HepG2 (cell line): ENCODE measurements around the gene CLRN3. TPM values are rescaled to one million over a fixed set of nuclear protein-coding genes. Genes with fewer than 3 reads are reported as not detected.

Experiments used
- ATAC-seq: fragments of 200-7000 bp; cut with Tn5 transposase; 3 replicates; pipeline ENCODE4 v1.9.1; 2020; ENCODE audit warnings: mild to moderate bottlenecking, moderate library complexity
- BruUV-seq: library from RNA; stranded (reverse); fragments of 400-500 nt; replicated peaks from 2 replicates; lab custom pipeline; 2021; lab: Mats Ljungman, UMichigan
- CTCF ChIA-PET: fragments of 300-600 bp; formaldehyde crosslinking; extraction: SDS; loops from one replicate; lab custom pipeline; 2021; ENCODE audit warnings: low total read pairs, inconsistent platforms, low intra/inter-chr PET ratio; lab: Yijun Ruan, JAX
- POLR2A ChIA-PET: fragments of 350-600 bp; sonication (Branson Sonifier 250); formaldehyde crosslinking; loops from one replicate; lab custom pipeline; 2020; ENCODE audit warnings: antibody characterized with exemption, inconsistent platforms; lab: Yijun Ruan, JAX
- DNase-seq: peaks from one replicate; pipeline ENCODE4 v3.0.0-alpha.2; 2015; ENCODE audit warnings: low spot score
- FAIRE-seq: peaks from 3 replicates; lab custom pipeline; 2011; peaks lifted over from hg19 to GRCh38; lab: Jason Lieb, UNC
- H2AFZ ChIP-seq: one replicate; pipeline ENCODE4 v1.6.1; 2011; ENCODE audit warnings: low read length, inconsistent platforms
- H3K27ac ChIP-seq: fragments of 300-600 bp; 3 replicates; pipeline ENCODE4 v1.8.0; 2011; ENCODE audit warnings: mixed run types, mild to moderate bottlenecking, mixed read lengths, low read length, inconsistent platforms; ENCODE audit not compliant: insufficient read depth; ENCODE audit errors: extremely low read length
- H3K27me3 ChIP-seq, 2 experiments: fragments of 200-600 bp in 1 of 2; 2 replicates in 1 of 2; 3 replicates in 1 of 2; pipeline versions ENCODE4 v1.6.0 to v1.8.0; 2011; ENCODE audit warnings: low read length in 2 of 2, mild to moderate bottlenecking in 2 of 2, moderate library complexity in 2 of 2, inconsistent platforms in 1 of 2; ENCODE audit not compliant: insufficient read depth in 2 of 2, control insufficient read depth in 1 of 2
- H3K36me3 ChIP-seq, 2 experiments: fragments of 200-600 bp in 1 of 2; replicated peaks in 1 of 2; 2 replicates in 1 of 2; 3 replicates in 1 of 2; pipeline versions ENCODE4 v1.5.1 to v1.8.0; 2011; ENCODE audit warnings: low read length in 2 of 2, inconsistent platforms in 1 of 2; ENCODE audit not compliant: insufficient read depth in 2 of 2, control insufficient read depth in 1 of 2
- H3K4me1 ChIP-seq: 2 replicates; pipeline ENCODE4 v1.5.1; 2012; ENCODE audit warnings: low read length, inconsistent platforms; ENCODE audit not compliant: insufficient read depth
- H3K4me2 ChIP-seq: 2 replicates; pipeline ENCODE4 v1.6.0; 2011; ENCODE audit warnings: low read depth, low read length, inconsistent platforms
- H3K4me3 ChIP-seq, 3 experiments: fragments of 200-600 bp in 1 of 3; sonication (generic), shearing (Covaris generic) in 1 of 3; replicated peaks in 1 of 3; 2 replicates each; pipeline ENCODE4 v1.5.1; 2011 to 2016; ENCODE audit warnings: low read length in 3 of 3, inconsistent platforms in 2 of 3, low read depth in 2 of 3, mild to moderate bottlenecking in 2 of 3, control low read depth in 1 of 3, mixed read lengths in 1 of 3; ENCODE audit not compliant: insufficient read depth in 1 of 3
- H3K79me2 ChIP-seq: one replicate; pipeline ENCODE4 v1.6.1; 2011; ENCODE audit warnings: low read length, inconsistent platforms; ENCODE audit not compliant: insufficient read depth
- H3K9ac ChIP-seq: 2 replicates; pipeline ENCODE4 v1.6.0; 2011; ENCODE audit warnings: mild to moderate bottlenecking, low read depth, low read length, inconsistent platforms; ENCODE audit not compliant: insufficient read depth
- H3K9me3 ChIP-seq: 2 replicates; pipeline ENCODE4 v1.5.1; 2012; ENCODE audit warnings: mild to moderate bottlenecking, low read length
- H4K20me1 ChIP-seq: 2 replicates; pipeline ENCODE4 v1.6.0; 2011; ENCODE audit warnings: inconsistent platforms, mild to moderate bottlenecking, low read length, moderate library complexity; ENCODE audit not compliant: insufficient read depth
- BHLHE40 ChIP-seq: IDR thresholded peaks from 2 replicates; pipeline ENCODE4 v1.6.1; 2011; ENCODE audit warnings: low read length, improper control_type of control experiment
- CHD2 ChIP-seq: IDR thresholded peaks from 2 replicates; pipeline ENCODE4 v1.6.1; 2011; ENCODE audit warnings: low read depth, low read length, improper control_type of control experiment
- HNF4G ChIP-seq, 2 experiments: sonication (generic) in 1 of 2; formaldehyde crosslinking in 1 of 2; IDR thresholded peaks; 2 replicates each; pipeline versions ENCODE4 v1.4.0 to v1.6.1; 2011 to 2020; ENCODE audit warnings: borderline replicate concordance in 2 of 2, low read depth in 2 of 2, mild to moderate bottlenecking in 2 of 2, low read length in 1 of 2, missing genetic modification reagents in 1 of 2, moderate library complexity in 1 of 2
- MAF1 ChIP-seq: sonication (generic); formaldehyde crosslinking; IDR thresholded peaks from 2 replicates; pipeline ENCODE4 v1.5.0; 2020; ENCODE audit warnings: missing genetic modification reagents, borderline replicate concordance
- TCF12 ChIP-seq, 2 experiments: fragments of 450-650 bp in 1 of 2; sonication (generic) in 1 of 2; formaldehyde crosslinking in 1 of 2; IDR thresholded peaks; 2 replicates each; pipeline versions ENCODE4 v1.6.1 to v1.8.0; 2017 to 2022; ENCODE audit warnings: antibody characterized with exemption in 1 of 2, mild to moderate bottlenecking in 1 of 2, missing genetic modification reagents in 1 of 2, moderate library complexity in 1 of 2
- TOE1 ChIP-seq: sonication (generic); formaldehyde crosslinking; IDR thresholded peaks from 2 replicates; pipeline ENCODE4 v1.4.0; 2020; ENCODE audit warnings: mild to moderate bottlenecking, missing genetic modification reagents
- U2AF1 ChIP-seq: fragments of 200-400 bp; formaldehyde crosslinking; optimal IDR thresholded peaks from 2 replicates; pipeline ENCODE3; 2017; ENCODE audit warnings: mild to moderate bottlenecking, low read depth, low read length
- YEATS2 ChIP-seq: sonication (generic); formaldehyde crosslinking; IDR thresholded peaks from 2 replicates; pipeline ENCODE4 v1.4.0; 2020; ENCODE audit warnings: missing genetic modification reagents, borderline replicate concordance
- ZFP82 ChIP-seq: sonication (generic); formaldehyde crosslinking; IDR thresholded peaks from 2 replicates; pipeline ENCODE4 v1.5.1; 2020; ENCODE audit warnings: mild to moderate bottlenecking, missing genetic modification reagents, borderline replicate concordance
- ZNF331 ChIP-seq: sonication (generic); formaldehyde crosslinking; IDR thresholded peaks from 2 replicates; pipeline ENCODE4 v1.4.0; 2020; ENCODE audit warnings: missing genetic modification reagents
- ZNF335 ChIP-seq: sonication (generic); formaldehyde crosslinking; IDR thresholded peaks from 2 replicates; pipeline ENCODE4 v1.4.0; 2020; ENCODE audit warnings: missing genetic modification reagents
- ZNF598 ChIP-seq: sonication (generic); formaldehyde crosslinking; IDR thresholded peaks from 2 replicates; pipeline ENCODE4 v1.5.1; 2020; ENCODE audit warnings: mild to moderate bottlenecking, missing genetic modification reagents, borderline replicate concordance
- ZNF780A ChIP-seq: sonication (generic); formaldehyde crosslinking; IDR thresholded peaks from 2 replicates; pipeline ENCODE4 v1.8.0; 2022; ENCODE audit warnings: mild to moderate bottlenecking, missing genetic modification reagents, moderate library complexity
- WGBS: methylation state at CpG from one replicate; pipeline ENCODE4 v1.1.6; 2017; ENCODE audit warnings: low lambda C conversion rate; 5-methylcytosine and 5-hydroxymethylcytosine counted together
- in situ Hi-C: cut with HindIII; loops from 2 replicates; pipeline ENCODE4 v1.10.0; 2017; ENCODE audit warnings: low pct_unique_long_range_greater_than_20kb; ENCODE audit not compliant: extremely low pct_ligation_motif_present
- intact Hi-C: fragments of 100-400 bp; cut with micrococcal nuclease; formaldehyde crosslinking; loops from one replicate; pipeline ENCODE4 v1.10.0; 2022; ENCODE audit not compliant: unreplicated experiment
- polyA plus RNA-seq, 8 experiments: library from polyadenylated mRNA; depleted of rRNA in 3 of 8; stranded (reverse) in 7 of 8; unstranded in 1 of 8; fragments of >200 nt; fragmentation: Illumina TruSeq in 4 of 8; extraction: Trizol in 4 of 8; gene quantifications; 2 replicates each; pipeline versions ENCODE4 v1.2.1 to v1.2.3, GENCODE V29; 2011 to 2016; ENCODE audit warnings: low read depth in 4 of 8, missing spikeins in 1 of 8, mixed read lengths in 1 of 8; ENCODE audit not compliant: insufficient read depth in 1 of 8
- total RNA-seq, 5 experiments: library from RNA; depleted of rRNA; stranded (reverse); fragments of >200 nt; fragmentation: Illumina TruSeq; extraction: Trizol; gene quantifications; 2 replicates each; pipeline ENCODE4 v1.2.3, GENCODE V29; 2016; ENCODE audit warnings: low read depth in 1 of 5
- TF ChIP-seq, protein P1 (sequence below): sonication (generic); formaldehyde crosslinking; IDR thresholded peaks from 2 replicates; pipeline ENCODE4 v1.5.1; 2020; ENCODE audit warnings: mild to moderate bottlenecking, missing genetic modification reagents, moderate library complexity

CLRN3 gene
- total and polyA plus RNA-seq, 2 of the 13 experiments (the other 11 are each of a cell fraction or from before 2014, with no cell fraction given) = not detected

DNA sequence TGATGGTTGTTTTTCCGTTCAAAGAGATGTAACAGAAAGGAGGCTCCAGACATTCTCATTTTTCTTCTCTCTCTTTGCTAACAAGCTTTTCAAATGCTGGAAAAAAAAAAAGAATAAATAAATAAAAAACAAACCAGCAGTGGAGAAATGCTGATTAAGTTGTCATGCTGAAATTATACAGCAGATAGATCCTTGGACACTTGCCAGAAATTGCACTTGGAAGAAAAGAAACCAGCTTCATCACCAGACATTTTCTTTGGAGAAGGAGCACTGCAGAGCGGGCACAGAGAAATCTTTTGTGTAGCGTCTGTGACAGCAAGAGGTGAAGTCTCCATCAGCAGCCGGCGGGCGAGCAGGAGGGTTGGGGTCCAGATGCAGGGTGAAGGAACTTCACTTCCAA, 55.8 kb downstream of the CLRN3 start:
- no peak overlapping the region for H3K9ac ChIP-seq
- no peaks in the 10 kb centered on the region for H3K4me1 ChIP-seq
- H4K20me1 ChIP-seq = no peaks in the 10 kb centered on the region
- FAIRE-seq = no peak
- H2AFZ ChIP-seq = no peak overlapping the region
- CTCF ChIA-PET = no interaction called here
- DNase-seq = no peak
- BruUV-seq = no TSS peak
- 52% methylated on average over 6 of the region's 6 CpGs for WGBS
- no peaks in the 10 kb centered on the region for H3K36me3 ChIP-seq
- no peak overlapping the region for H3K4me3 ChIP-seq
- intact Hi-C loops (no loop called here), in situ Hi-C loops (no loop called here)
- no peak for ATAC-seq
- H3K4me2 ChIP-seq = no peak overlapping the region
- TF ChIP-seq TCF12 (IDR thresholded peaks at IDR 0.05) = no peak
- TF ChIP-seq TCF12 (CRISPR knock-in tag; IDR thresholded peaks at IDR 0.05) = no peak
- no peak for TF ChIP-seq YEATS2
- TF ChIP-seq MAF1 (CRISPR knock-in tag) = no peak
- TF ChIP-seq ZNF335 (CRISPR knock-in tag) = no peak
- TF ChIP-seq HNF4G (IDR thresholded peaks at IDR 0.05; ENCODE audit: borderline replicate concordance, low read depth, low read length) = no peak
- no peak for TF ChIP-seq HNF4G (CRISPR knock-in tag; IDR thresholded peaks at IDR 0.05; ENCODE audit: borderline replicate concordance, low read depth)
- TF ChIP-seq, protein P1, sequence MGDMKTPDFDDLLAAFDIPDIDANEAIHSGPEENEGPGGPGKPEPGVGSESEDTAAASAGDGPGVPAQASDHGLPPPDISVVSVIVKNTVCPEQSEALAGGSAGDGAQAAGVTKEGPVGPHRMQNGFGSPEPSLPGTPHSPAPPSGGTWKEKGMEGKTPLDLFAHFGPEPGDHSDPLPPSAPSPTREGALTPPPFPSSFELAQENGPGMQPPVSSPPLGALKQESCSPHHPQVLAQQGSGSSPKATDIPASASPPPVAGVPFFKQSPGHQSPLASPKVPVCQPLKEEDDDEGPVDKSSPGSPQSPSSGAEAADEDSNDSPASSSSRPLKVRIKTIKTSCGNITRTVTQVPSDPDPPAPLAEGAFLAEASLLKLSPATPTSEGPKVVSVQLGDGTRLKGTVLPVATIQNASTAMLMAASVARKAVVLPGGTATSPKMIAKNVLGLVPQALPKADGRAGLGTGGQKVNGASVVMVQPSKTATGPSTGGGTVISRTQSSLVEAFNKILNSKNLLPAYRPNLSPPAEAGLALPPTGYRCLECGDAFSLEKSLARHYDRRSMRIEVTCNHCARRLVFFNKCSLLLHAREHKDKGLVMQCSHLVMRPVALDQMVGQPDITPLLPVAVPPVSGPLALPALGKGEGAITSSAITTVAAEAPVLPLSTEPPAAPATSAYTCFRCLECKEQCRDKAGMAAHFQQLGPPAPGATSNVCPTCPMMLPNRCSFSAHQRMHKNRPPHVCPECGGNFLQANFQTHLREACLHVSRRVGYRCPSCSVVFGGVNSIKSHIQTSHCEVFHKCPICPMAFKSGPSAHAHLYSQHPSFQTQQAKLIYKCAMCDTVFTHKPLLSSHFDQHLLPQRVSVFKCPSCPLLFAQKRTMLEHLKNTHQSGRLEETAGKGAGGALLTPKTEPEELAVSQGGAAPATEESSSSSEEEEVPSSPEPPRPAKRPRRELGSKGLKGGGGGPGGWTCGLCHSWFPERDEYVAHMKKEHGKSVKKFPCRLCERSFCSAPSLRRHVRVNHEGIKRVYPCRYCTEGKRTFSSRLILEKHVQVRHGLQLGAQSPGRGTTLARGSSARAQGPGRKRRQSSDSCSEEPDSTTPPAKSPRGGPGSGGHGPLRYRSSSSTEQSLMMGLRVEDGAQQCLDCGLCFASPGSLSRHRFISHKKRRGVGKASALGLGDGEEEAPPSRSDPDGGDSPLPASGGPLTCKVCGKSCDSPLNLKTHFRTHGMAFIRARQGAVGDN (CRISPR knock-in tag) = no peak
- TF ChIP-seq CHD2 = no peak
- no peak for TF ChIP-seq BHLHE40
- TF ChIP-seq ZNF598 (CRISPR knock-in tag) = no peak
- TF ChIP-seq U2AF1 = no peak
- TF ChIP-seq ZFP82 (CRISPR knock-in tag) = no peak
- no peak for TF ChIP-seq ZNF331 (CRISPR knock-in tag)
- TF ChIP-seq TOE1 (CRISPR knock-in tag) = no peak
- no peak for TF ChIP-seq ZNF780A
- H3K27me3 ChIP-seq = peaks cover 1 to 17% of the 10 kb centered on the region in 2 experiments; a peak in 4 of 5 replicates
- no peaks in the 10 kb centered on the region for H3K79me2 ChIP-seq
- no peak overlapping the region for H3K27ac ChIP-seq
- POLR2A ChIA-PET = no interaction called here
- H3K9me3 ChIP-seq = no peaks in the 10 kb centered on the region
